Upper lobe of left lung (tissue), 6 donors: ENCODE data around the gene JUNB. TPM values are rescaled to one million over a fixed set of nuclear protein-coding genes. Genes with fewer than 3 reads are reported as not detected.

ENCODE experiments used
- ATAC-seq, 2 donors: fragments of 200-7000 bp; cut with Tn5 transposase; one replicate each; pipeline ENCODE4 v1.9.1; 2022; ENCODE audit warnings: mild to moderate bottlenecking in 2 of 2, moderate library complexity in 2 of 2; ENCODE audit not compliant: low FRiP score in 2 of 2
- DNase-seq, 2 donors: peaks; one replicate each; pipeline ENCODE4 v3.0.0-alpha.2; 2019 to 2020
- H3K27ac ChIP-seq, 4 donors: fragments of 200-600 bp; sonication (generic); one replicate each; pipeline ENCODE4 v1.5.1; 2016 to 2019
- H3K27me3 ChIP-seq, 4 donors: fragments of 200-600 bp; sonication (generic); one replicate each; pipeline ENCODE4 v1.5.1; 2017 to 2019
- H3K36me3 ChIP-seq, 4 donors: fragments of 200-600 bp; sonication (generic); one replicate each; pipeline ENCODE4 v1.5.1; 2016 to 2019
- H3K4me1 ChIP-seq, 4 donors: fragments of 200-600 bp; sonication (generic); one replicate each; pipeline ENCODE4 v1.5.1; 2018 to 2019
- H3K4me3 ChIP-seq, 4 donors: fragments of 200-600 bp; sonication (generic); one replicate each; pipeline ENCODE4 v1.5.1; 2017 to 2019; ENCODE audit warnings: mild to moderate bottlenecking in 2 of 4, moderate library complexity in 1 of 4
- H3K9me3 ChIP-seq, 4 donors: fragments of 200-600 bp; sonication (generic); one replicate each; pipeline ENCODE4 v1.5.1; 2018 to 2019
- EP300 ChIP-seq, 4 donors: sonication (generic); formaldehyde crosslinking; IDR thresholded peaks; one replicate each; pipeline ENCODE4 v1.5.1; 2017; ENCODE audit warnings: antibody characterized with exemption in 4 of 4, control low read depth in 2 of 4
- POLR2A ChIP-seq, 4 donors: fragments of 450-650 bp; IDR thresholded peaks; one replicate each; pipeline ENCODE4 v1.5.1; 2016 to 2017; ENCODE audit warnings: antibody characterized with exemption in 4 of 4, mild to moderate bottlenecking in 2 of 4
- POLR2AphosphoS5 ChIP-seq, 2 donors: sonication (generic); formaldehyde crosslinking; IDR thresholded peaks; one replicate each; pipeline ENCODE4 v1.5.1; 2017; ENCODE audit warnings: antibody characterized with exemption in 2 of 2
- WGBS, 2 donors: methylation state at CpG; one replicate each; pipeline ENCODE4 v1.1.5; 2017 to 2018; 5-methylcytosine and 5-hydroxymethylcytosine counted together
- total RNA-seq, 6 donors: library from RNA; depleted of rRNA in 4 of 6; stranded (reverse); fragments of >200 nt in 4 of 6; gene quantifications; one replicate each; pipeline versions ENCODE4 v1.1.0 to v1.2.1, GENCODE V29; 2016 to 2021
- TF ChIP-seq, protein P1 (sequence below), 6 experiments: fragments of 450-650 bp in 4 of 6; fragments of 200-600 bp in 2 of 6; sonication (generic) in 2 of 6; IDR thresholded peaks; one replicate each; pipeline ENCODE4 v1.5.1; 2016 to 2019; ENCODE audit warnings: antibody characterized with exemption in 6 of 6
- donor health status: DM: no; HTN: no; CAD: no; lungs with moderate emphysema.
- donor health status: DM: no; HTN: yes; CAD: no; lungs with severe emphysema.

JUNB gene
- total RNA-seq, 6 donors from 2014 or later = 127 to 422 (median 354) TPM

DNA sequence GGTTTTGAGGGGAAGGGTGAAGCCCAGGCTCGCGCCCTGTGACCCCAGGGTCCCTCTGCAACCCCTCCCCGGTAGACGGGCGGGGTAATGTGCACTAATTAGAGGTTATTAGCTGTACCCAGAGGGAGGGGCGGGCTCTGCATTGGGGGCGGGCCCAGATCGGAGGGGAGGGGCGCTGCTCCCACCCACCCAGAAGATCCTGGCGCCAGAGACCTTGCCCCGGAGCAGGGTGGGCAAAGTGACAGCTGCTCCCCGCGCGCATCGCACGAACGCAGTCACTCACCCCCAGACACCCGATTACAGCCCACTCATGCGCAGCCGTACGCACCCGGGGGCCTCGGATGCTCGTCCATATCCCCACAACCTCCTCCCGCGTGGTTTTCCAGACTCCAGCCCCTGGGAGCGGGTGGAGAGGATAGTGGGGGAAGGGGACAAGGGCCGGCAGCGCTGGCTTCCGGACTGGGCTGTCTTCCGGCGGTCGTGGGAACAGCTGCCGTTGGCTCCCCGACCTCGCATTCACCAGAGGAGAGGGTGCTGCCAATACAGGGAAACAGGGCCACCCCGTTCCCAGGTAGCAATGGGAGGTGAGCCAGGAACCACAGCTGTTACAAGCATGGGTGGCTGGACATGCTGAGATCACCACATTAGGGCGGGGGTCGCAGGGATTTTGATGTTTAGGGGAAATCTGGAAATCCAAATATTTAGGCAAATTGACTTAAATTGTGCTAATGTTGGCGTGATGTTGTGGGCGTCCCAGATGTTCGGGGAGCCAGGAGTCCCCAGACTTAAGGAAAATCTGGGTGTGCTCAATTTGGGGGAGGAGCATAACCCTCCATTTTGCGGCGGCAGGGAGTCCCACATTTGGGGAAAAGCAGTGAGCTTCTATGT lies 13.0 kb upstream of the JUNB start:
- Histone ChIP-seq H3K9me3 (no peaks in the 10 kb centered on the region), H3K4me1 (peaks cover 46 to 70% (median 50%) of the 10 kb centered on the region in 4 donors), H3K4me3 (peak overlapping the region; percentile 54 to 66 (median 61)), H3K36me3 (no peaks in the 10 kb centered on the region), H3K27me3 (no peaks in the 10 kb centered on the region), H3K27ac (peak overlapping the region; percentile 93 to 99 (median 97))
- ATAC-seq = peak; percentile 44 to 64
- 2 to 5% methylated on average over 19 to 41 of the region's 44 CpGs for WGBS, 2 donors
- DNase-seq = peak; percentile 86 to 89
- TF ChIP-seq POLR2A (IDR thresholded peaks at IDR 0.05) (peak in 1 of 4 donors; percentile 67), POLR2AphosphoS5 (IDR thresholded peaks at IDR 0.05) (peak; percentile 61 to 86), EP300 (IDR thresholded peaks at IDR 0.05) (peak in 1 of 4 donors; percentile 33)
- TF ChIP-seq, protein P1, sequence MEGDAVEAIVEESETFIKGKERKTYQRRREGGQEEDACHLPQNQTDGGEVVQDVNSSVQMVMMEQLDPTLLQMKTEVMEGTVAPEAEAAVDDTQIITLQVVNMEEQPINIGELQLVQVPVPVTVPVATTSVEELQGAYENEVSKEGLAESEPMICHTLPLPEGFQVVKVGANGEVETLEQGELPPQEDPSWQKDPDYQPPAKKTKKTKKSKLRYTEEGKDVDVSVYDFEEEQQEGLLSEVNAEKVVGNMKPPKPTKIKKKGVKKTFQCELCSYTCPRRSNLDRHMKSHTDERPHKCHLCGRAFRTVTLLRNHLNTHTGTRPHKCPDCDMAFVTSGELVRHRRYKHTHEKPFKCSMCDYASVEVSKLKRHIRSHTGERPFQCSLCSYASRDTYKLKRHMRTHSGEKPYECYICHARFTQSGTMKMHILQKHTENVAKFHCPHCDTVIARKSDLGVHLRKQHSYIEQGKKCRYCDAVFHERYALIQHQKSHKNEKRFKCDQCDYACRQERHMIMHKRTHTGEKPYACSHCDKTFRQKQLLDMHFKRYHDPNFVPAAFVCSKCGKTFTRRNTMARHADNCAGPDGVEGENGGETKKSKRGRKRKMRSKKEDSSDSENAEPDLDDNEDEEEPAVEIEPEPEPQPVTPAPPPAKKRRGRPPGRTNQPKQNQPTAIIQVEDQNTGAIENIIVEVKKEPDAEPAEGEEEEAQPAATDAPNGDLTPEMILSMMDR (IDR thresholded peaks at IDR 0.05) = peak in 1 of 6 experiments; percentile 18

GRCh38 chr19:12778905-12779161 lies 12.5 kb upstream of the JUNB start:
- ATAC-seq = no peak

GRCh38 chr19:12779162-12779993 lies 11.9 kb upstream of the JUNB start:
- no peak for TF ChIP-seq POLR2A (IDR thresholded peaks at IDR 0.05)
- TF ChIP-seq EP300 (IDR thresholded peaks at IDR 0.05) = peak in 3 of 4 donors; percentile 46 to 84 (median 63)
- peak; percentile 49 to 89 for TF ChIP-seq POLR2AphosphoS5 (IDR thresholded peaks at IDR 0.05)
- TF ChIP-seq, protein P1 (IDR thresholded peaks at IDR 0.05) = no peak
- WGBS, 2 donors = 60 to 67% methylated on average over 13 to 15 of the region's 15 CpGs
- Histone ChIP-seq H3K9me3 (no peaks in the 10 kb centered on the region), H3K4me3 (peak overlapping the region in 2 of 4 donors; percentile 62 to 66), H3K4me1 (peaks cover 57 to 79% (median 61%) of the 10 kb centered on the region in 4 donors), H3K27me3 (no peaks in the 10 kb centered on the region), H3K36me3 (no peaks in the 10 kb centered on the region), H3K27ac (peak overlapping the region; percentile 93 to 99 (median 97))
- ATAC-seq (peak in 1 of 2 donors; percentile 26), DNase-seq (peak; percentile 62 to 80)

More at GRCh38 chr19:12778905-12779161, 12.5 kb upstream of the JUNB start:
- Histone ChIP-seq H3K27me3 (no peaks in the 10 kb centered on the region), H3K36me3 (no peaks in the 10 kb centered on the region), H3K27ac (peak overlapping the region; percentile 93 to 99 (median 97)), H3K4me3 (peak overlapping the region in 3 of 4 donors; percentile 54 to 66 (median 62)), H3K9me3 (no peaks in the 10 kb centered on the region), H3K4me1 (peaks cover 51 to 76% (median 56%) of the 10 kb centered on the region in 4 donors)
- DNase-seq = no peak
- TF ChIP-seq POLR2A (IDR thresholded peaks at IDR 0.05) (no peak), EP300 (IDR thresholded peaks at IDR 0.05) (no peak), POLR2AphosphoS5 (IDR thresholded peaks at IDR 0.05) (no peak)
- TF ChIP-seq, protein P1 (IDR thresholded peaks at IDR 0.05) = no peak
- WGBS, 2 donors = 40 to 60% methylated on average over 2 to 6 of the region's 6 CpGs

GRCh38 chr19:12782174-12782423 lies 9.2 kb upstream of the JUNB start:
- Histone ChIP-seq H3K27ac (peak overlapping the region; percentile 96 to 100 (median 98)), H3K36me3 (no peaks in the 10 kb centered on the region), H3K9me3 (no peaks in the 10 kb centered on the region), H3K4me1 (peaks cover 74 to 84% (median 76%) of the 10 kb centered on the region in 4 donors), H3K27me3 (no peaks in the 10 kb centered on the region), H3K4me3 (peak overlapping the region in 3 of 4 donors; percentile 44 to 52 (median 46))
- TF ChIP-seq EP300 (IDR thresholded peaks at IDR 0.05) = no peak
- TF ChIP-seq, protein P1 (IDR thresholded peaks at IDR 0.05) = no peak
- no peak for TF ChIP-seq POLR2A (IDR thresholded peaks at IDR 0.05)
- TF ChIP-seq POLR2AphosphoS5 (IDR thresholded peaks at IDR 0.05) = no peak
- DNase-seq (peak in 1 of 2 donors; percentile 76), ATAC-seq (no peak)
- 3% methylated on average over 5 to 9 of the region's 12 CpGs for WGBS, 2 donors
